Measurements from ENCODE around the gene KCNJ16.

The KCNJ16 gene

DNA sequence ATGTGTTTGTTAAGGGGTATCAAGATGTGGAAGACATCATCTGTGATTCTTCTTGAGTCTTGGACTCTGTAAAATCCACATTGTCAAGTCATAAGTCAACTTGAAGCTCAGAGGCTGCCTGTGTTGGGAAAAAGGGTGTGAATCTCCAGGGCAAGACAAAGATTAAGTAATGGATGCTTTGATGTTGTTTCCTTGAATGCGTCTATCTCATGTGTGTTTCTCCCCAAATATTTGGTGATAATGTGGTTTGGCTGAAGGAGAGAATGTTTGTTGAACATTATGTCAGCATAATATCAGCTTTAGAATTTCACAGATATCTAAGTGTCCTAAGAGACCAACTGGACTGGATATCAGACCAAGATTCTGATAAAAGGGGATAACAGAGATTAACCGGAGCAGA lies 24.1 kb upstream of the KCNJ16 start:
- Histone ChIP-seq H3K36me3 (ENCODE audit: insufficient read depth, insufficient read length, low read length) (no peaks in the 10 kb centered on the region), H3K27me3 (ENCODE audit: insufficient read depth, insufficient read length) (no peaks in the 10 kb centered on the region), H3K4me1 (ENCODE audit: insufficient read depth, insufficient read length) (no peaks in the 10 kb centered on the region), H3K4me3 (ENCODE audit: insufficient read length, low read depth) (no peak overlapping the region), H3K9ac (ENCODE audit: insufficient read length, low read depth) (no peak overlapping the region), H3K9me3 (ENCODE audit: insufficient read depth, low read length) (no peaks in the 10 kb centered on the region)
- no peak for DNase-seq (ENCODE audit: low read depth, low spot score)
- TF ChIP-seq ZNF274 (IDR thresholded peaks at IDR 0.05; ENCODE audit: low read depth, low read length) = no peak
- no peak for TF ChIP-seq YY1 (IDR thresholded peaks at IDR 0.05; ENCODE audit: insufficient read depth, insufficient read length)
- TF ChIP-seq SUZ12 (IDR thresholded peaks at IDR 0.05; ENCODE audit: extremely low read depth, insufficient read depth, insufficient read length) = no peak

DNA sequence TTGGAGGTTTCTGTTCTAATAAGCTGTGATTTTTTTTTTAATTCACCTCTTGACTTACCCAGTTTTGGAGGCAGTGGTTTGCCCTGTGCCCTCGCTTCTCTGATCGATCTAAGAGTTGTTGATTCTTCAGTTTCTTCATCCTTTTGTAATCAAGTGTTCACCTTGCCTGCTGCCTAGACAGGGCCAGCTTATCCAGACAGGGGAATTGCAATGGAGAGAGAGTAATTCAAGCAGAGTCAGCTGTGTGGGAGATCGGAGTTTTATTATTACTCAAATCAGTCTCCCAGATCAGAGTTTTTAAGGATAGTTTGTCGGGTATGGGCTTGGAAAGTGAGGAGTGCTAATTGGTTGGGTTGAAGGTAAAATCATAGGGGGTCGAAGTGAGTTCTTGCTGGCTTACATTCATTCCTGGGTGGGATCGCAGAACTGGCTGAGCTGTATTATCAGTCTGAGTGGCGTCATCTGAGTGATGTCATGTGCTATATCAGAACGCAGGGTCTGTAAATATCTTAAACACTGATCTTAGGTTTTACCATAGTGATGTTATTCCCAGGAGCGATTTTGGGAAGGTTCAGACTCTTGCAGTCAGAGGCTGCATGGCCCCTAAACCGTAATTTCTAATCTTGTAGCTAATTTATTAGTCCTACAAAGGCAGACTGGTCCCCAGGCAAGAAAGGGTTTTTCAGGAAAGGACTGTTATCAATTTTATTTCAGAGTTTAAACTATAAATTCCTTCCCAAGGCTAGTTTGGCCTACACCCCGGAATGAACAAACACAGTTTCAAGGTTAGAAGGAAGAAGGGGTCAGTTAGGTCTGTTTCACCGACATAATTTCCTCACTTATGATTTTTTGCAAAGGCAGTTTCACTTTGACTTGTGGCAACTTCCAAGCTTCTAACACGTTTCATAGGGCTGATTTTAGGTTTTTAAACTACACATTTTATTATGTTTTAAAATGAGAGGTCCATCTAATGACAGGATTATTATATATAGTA lies 21.5 kb upstream of the KCNJ16 start:
- Histone ChIP-seq H3K4me3 (ENCODE audit: insufficient read length, low read depth) (no peak overlapping the region), H3K27me3 (ENCODE audit: insufficient read depth, insufficient read length) (no peaks in the 10 kb centered on the region), H3K9ac (ENCODE audit: insufficient read length, low read depth) (no peak overlapping the region), H3K4me1 (ENCODE audit: insufficient read depth, insufficient read length) (no peaks in the 10 kb centered on the region), H3K9me3 (ENCODE audit: insufficient read depth, low read length) (no peaks in the 10 kb centered on the region), H3K36me3 (ENCODE audit: insufficient read depth, insufficient read length, low read length) (no peaks in the 10 kb centered on the region)
- no peak for DNase-seq (ENCODE audit: low read depth, low spot score)
- no peak for TF ChIP-seq YY1 (IDR thresholded peaks at IDR 0.05; ENCODE audit: insufficient read depth, insufficient read length)
- no peak for TF ChIP-seq ZNF274 (IDR thresholded peaks at IDR 0.05; ENCODE audit: low read depth, low read length)
- no peak for TF ChIP-seq SUZ12 (IDR thresholded peaks at IDR 0.05; ENCODE audit: extremely low read depth, insufficient read depth, insufficient read length)

DNA sequence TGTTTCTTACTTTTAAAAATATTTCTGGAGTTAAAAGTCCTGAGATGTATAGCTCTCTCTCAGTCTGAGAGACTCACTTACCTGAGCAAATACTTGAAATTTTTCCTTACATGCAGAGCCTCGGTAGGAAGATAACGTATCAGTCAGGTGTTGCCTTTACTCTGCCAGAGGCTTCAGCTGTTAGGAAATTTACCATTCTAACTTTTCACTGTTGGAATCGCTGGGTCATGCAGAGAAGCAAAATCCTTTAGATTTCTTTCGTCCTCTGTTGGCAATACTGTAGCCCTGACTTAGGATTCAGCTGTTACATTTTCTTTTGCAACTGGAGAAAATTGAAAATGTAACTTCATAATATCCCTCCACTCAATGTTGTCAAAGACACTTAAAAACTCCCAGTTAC lies 20.0 kb upstream of the KCNJ16 start:
- H3K9me3 ChIP-seq (ENCODE audit: insufficient read depth, low read length) = no peaks in the 10 kb centered on the region
- no peaks in the 10 kb centered on the region for H3K4me1 ChIP-seq (ENCODE audit: insufficient read depth, insufficient read length)
- TF ChIP-seq ZNF274 (IDR thresholded peaks at IDR 0.05; ENCODE audit: low read depth, low read length) = no peak
- no peak for TF ChIP-seq SUZ12 (IDR thresholded peaks at IDR 0.05; ENCODE audit: extremely low read depth, insufficient read depth, insufficient read length)
- TF ChIP-seq YY1 (IDR thresholded peaks at IDR 0.05; ENCODE audit: insufficient read depth, insufficient read length) = no peak
- no peak overlapping the region for H3K4me3 ChIP-seq (ENCODE audit: insufficient read length, low read depth)
- H3K9ac ChIP-seq (ENCODE audit: insufficient read length, low read depth) = no peak overlapping the region
- no peak for DNase-seq (ENCODE audit: low read depth, low spot score)
- H3K36me3 ChIP-seq (ENCODE audit: insufficient read depth, insufficient read length, low read length) = no peaks in the 10 kb centered on the region
- no peaks in the 10 kb centered on the region for H3K27me3 ChIP-seq (ENCODE audit: insufficient read depth, insufficient read length)

DNA sequence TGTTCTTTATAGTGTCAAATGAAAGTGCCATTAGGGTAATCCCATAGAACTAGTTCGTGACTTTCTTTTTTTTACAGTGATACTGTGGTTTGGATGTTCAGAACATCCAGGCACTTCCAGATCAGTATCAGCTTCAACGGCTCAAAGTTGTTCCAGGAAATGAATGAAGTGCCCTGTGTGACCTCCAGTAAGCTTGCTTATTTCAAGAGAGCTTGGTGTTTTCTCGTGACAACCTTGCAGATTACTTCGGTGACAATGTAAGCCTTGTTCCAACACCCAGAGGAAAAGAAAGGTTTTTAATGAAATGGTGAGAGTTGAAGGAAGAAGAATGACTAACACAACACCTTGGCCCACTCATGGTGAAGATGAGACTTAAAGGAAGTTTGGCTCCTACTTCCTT lies 16.0 kb upstream of the KCNJ16 start:
- TF ChIP-seq SUZ12 (IDR thresholded peaks at IDR 0.05; ENCODE audit: extremely low read depth, insufficient read depth, insufficient read length) (no peak), YY1 (IDR thresholded peaks at IDR 0.05; ENCODE audit: insufficient read depth, insufficient read length) (no peak)
- H3K9ac ChIP-seq (ENCODE audit: insufficient read length, low read depth) = no peak overlapping the region

DNA sequence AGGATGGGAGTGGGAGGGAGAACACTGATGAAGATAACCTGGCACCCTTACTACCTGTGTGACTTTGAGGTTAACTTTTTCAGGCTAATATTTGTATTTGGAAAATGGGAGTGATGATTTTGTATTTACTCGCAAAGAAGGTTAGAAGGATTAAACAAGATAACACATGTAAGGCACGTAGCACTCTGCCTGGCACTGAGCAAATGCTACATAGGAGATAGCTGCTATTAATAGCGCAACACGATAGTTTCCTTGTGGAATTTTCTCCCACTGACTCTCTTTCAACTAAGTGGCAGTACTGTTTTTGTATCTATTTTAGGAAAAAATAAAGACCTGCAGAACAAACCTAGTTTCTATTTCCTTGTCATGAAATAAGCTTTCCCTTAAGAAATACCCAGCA lies 15.4 kb upstream of the KCNJ16 start:
- Histone ChIP-seq H3K4me3 (ENCODE audit: insufficient read length, low read depth) (no peak overlapping the region), H3K9ac (ENCODE audit: insufficient read length, low read depth) (no peak overlapping the region), H3K27me3 (ENCODE audit: insufficient read depth, insufficient read length) (no peaks in the 10 kb centered on the region), H3K36me3 (ENCODE audit: insufficient read depth, insufficient read length, low read length) (no peaks in the 10 kb centered on the region), H3K4me1 (ENCODE audit: insufficient read depth, insufficient read length) (no peaks in the 10 kb centered on the region), H3K9me3 (ENCODE audit: insufficient read depth, low read length) (no peaks in the 10 kb centered on the region)
- DNase-seq (ENCODE audit: low read depth, low spot score) = no peak
- TF ChIP-seq ZNF274 (IDR thresholded peaks at IDR 0.05; ENCODE audit: low read depth, low read length) = no peak
- TF ChIP-seq SUZ12 (IDR thresholded peaks at IDR 0.05; ENCODE audit: extremely low read depth, insufficient read depth, insufficient read length) = no peak
- TF ChIP-seq YY1 (IDR thresholded peaks at IDR 0.05; ENCODE audit: insufficient read depth, insufficient read length) = no peak

More for the DNA sequence above, 16.0 kb upstream of the KCNJ16 start:
- DNase-seq (ENCODE audit: low read depth, low spot score) = no peak
- Histone ChIP-seq H3K36me3 (ENCODE audit: insufficient read depth, insufficient read length, low read length) (no peaks in the 10 kb centered on the region), H3K4me1 (ENCODE audit: insufficient read depth, insufficient read length) (no peaks in the 10 kb centered on the region), H3K9me3 (ENCODE audit: insufficient read depth, low read length) (no peaks in the 10 kb centered on the region), H3K27me3 (ENCODE audit: insufficient read depth, insufficient read length) (no peaks in the 10 kb centered on the region), H3K4me3 (ENCODE audit: insufficient read length, low read depth) (no peak overlapping the region)

DNA sequence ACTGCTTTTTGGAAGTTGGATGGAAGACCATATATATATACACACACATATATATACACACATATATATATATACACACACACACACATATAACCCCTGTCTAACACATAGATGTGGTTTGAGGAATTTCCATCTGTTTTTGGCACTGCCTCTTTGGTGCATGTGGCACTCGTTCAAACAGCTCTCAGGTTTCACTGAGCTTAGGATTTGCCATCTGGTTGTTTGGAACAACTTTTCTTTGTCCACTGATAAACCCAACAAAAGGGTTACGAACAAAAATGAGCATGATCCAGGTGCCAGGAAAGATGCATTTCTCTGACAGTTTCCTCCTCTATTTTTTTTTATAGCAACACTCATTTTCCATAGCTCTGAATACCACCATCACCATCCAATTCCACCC lies 14.6 kb upstream of the KCNJ16 start:
- no peak for DNase-seq (ENCODE audit: low read depth, low spot score)
- Histone ChIP-seq H3K9ac (ENCODE audit: insufficient read length, low read depth) (no peak overlapping the region), H3K36me3 (ENCODE audit: insufficient read depth, insufficient read length, low read length) (no peaks in the 10 kb centered on the region), H3K9me3 (ENCODE audit: insufficient read depth, low read length) (no peaks in the 10 kb centered on the region), H3K4me1 (ENCODE audit: insufficient read depth, insufficient read length) (no peaks in the 10 kb centered on the region), H3K4me3 (ENCODE audit: insufficient read length, low read depth) (no peak overlapping the region), H3K27me3 (ENCODE audit: insufficient read depth, insufficient read length) (no peaks in the 10 kb centered on the region)
- TF ChIP-seq YY1 (IDR thresholded peaks at IDR 0.05; ENCODE audit: insufficient read depth, insufficient read length) (no peak), ZNF274 (IDR thresholded peaks at IDR 0.05; ENCODE audit: low read depth, low read length) (no peak), SUZ12 (IDR thresholded peaks at IDR 0.05; ENCODE audit: extremely low read depth, insufficient read depth, insufficient read length) (no peak)

DNA sequence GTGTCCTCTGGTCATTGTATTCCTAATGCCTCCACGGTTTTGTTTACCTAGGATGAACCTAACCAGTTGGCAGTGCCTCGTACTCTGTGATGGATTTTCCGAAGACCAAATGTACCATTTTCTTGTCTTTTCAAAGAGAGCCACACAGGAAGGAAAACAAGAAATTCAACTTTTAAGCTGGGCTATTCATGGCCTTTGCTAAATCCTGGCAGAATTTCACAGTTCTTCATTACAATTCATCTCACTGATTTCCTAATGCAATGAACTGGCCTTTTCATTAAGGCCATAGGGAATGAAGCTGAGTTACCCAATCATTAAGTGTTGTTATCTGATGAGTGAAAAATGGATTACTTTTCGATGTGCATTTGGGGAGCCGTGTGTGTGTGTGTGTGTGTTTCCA lies 7.9 kb upstream of the KCNJ16 start:
- H3K9ac ChIP-seq (ENCODE audit: insufficient read length, low read depth) = no peak overlapping the region
- no peak for TF ChIP-seq SUZ12 (IDR thresholded peaks at IDR 0.05; ENCODE audit: extremely low read depth, insufficient read depth, insufficient read length)
- no peak for TF ChIP-seq YY1 (IDR thresholded peaks at IDR 0.05; ENCODE audit: insufficient read depth, insufficient read length)
- no peak for TF ChIP-seq ZNF274 (IDR thresholded peaks at IDR 0.05; ENCODE audit: low read depth, low read length)
- no peaks in the 10 kb centered on the region for H3K9me3 ChIP-seq (ENCODE audit: insufficient read depth, low read length)
- H3K36me3 ChIP-seq (ENCODE audit: insufficient read depth, insufficient read length, low read length) = no peaks in the 10 kb centered on the region
- no peak for DNase-seq (ENCODE audit: low read depth, low spot score)
- no peak overlapping the region for H3K4me3 ChIP-seq (ENCODE audit: insufficient read length, low read depth)
- no peaks in the 10 kb centered on the region for H3K27me3 ChIP-seq (ENCODE audit: insufficient read depth, insufficient read length)
- H3K4me1 ChIP-seq (ENCODE audit: insufficient read depth, insufficient read length) = no peaks in the 10 kb centered on the region

Data from NT2/D1 (cell line).